K562 (cell line): Measurements from ENCODE around the gene PARP4.

Experiments used
- CTCF ChIP-seq, 3 experiments: IDR thresholded peaks in 2 of 3; conservative IDR thresholded peaks in 1 of 3; 2 replicates each; pipeline ENCODE4 v1.5.1; 2011 to 2012; ENCODE audit warnings: low read length in 3 of 3, mild to moderate bottlenecking in 3 of 3, control low read depth in 2 of 3, improper control_type of control experiment in 1 of 3, inconsistent platforms in 1 of 3, low read depth in 1 of 3, mixed read lengths in 1 of 3, moderate library complexity in 1 of 3; ENCODE audit not compliant: insufficient read depth in 2 of 3
- MAX ChIP-seq: sonication (generic); formaldehyde crosslinking; IDR thresholded peaks from 2 replicates; pipeline ENCODE4 v1.9.0; 2022; ENCODE audit warnings: mild to moderate bottlenecking, missing genetic modification reagents
- TCF3 ChIP-seq: sonication (generic); formaldehyde crosslinking; IDR thresholded peaks from 2 replicates; pipeline ENCODE4 v1.4.0; 2020; ENCODE audit warnings: mild to moderate bottlenecking, missing genetic modification reagents

- TF ChIP-seq TCF3 (CRISPR knock-in tag), result no peak
- no peak for TF ChIP-seq MAX (CRISPR knock-in tag)
- no peak for TF ChIP-seq CTCF (IDR thresholded peaks at IDR 0.05 in 2 of 3, conservative IDR thresholded peaks at IDR 0.05 in 1 of 3; ENCODE audit: insufficient read depth in 2 of 3, low read depth in 1 of 3, low read length in 3 of 3)
Measured at GRCh38 chr13:24406524-24406923, 106.1 kb downstream of the PARP4 start.
